BLaER1 treated with 17β-estradiol and CSF1 and Interleukin-3, amounts not matched to agents 10 nM and 100 nM (cell line): ENCODE data around the gene CIPC.

ENCODE experiments used
- H3K27ac ChIP-seq, 11 experiments: shearing (Covaris generic); formaldehyde crosslinking; 2 replicates each; pipeline ENCODE4 v1.8.1; 2022
- H3K27me3 ChIP-seq, 11 experiments: shearing (Covaris generic); formaldehyde crosslinking; 2 replicates each; pipeline ENCODE4 v1.8.1; 2022
- H3K36me3 ChIP-seq, 11 experiments: shearing (Covaris generic); formaldehyde crosslinking; 2 replicates each; pipeline ENCODE4 v1.8.1; 2022
- H3K4me1 ChIP-seq, 10 experiments: shearing (Covaris generic); formaldehyde crosslinking; 2 replicates each; pipeline ENCODE4 v1.8.1; 2022
- H3K4me2 ChIP-seq, 11 experiments: shearing (Covaris generic); formaldehyde crosslinking; 2 replicates each; pipeline ENCODE4 v1.8.1; 2022
- H3K4me3 ChIP-seq, 10 experiments: shearing (Covaris generic); formaldehyde crosslinking; 2 replicates each; pipeline ENCODE4 v1.8.1; 2022
- H3K9ac ChIP-seq, 11 experiments: shearing (Covaris generic); formaldehyde crosslinking; 2 replicates each; pipeline ENCODE4 v1.8.1; 2022
- H3K9me3 ChIP-seq, 11 experiments: shearing (Covaris generic); formaldehyde crosslinking; replicated peaks in 1 of 11; 2 replicates each; pipeline ENCODE4 v1.8.1; 2022
- H4K20me1 ChIP-seq, 11 experiments: shearing (Covaris generic); formaldehyde crosslinking; 2 replicates each; pipeline ENCODE4 v1.8.1; 2022
- Cebpa-rat ChIP-seq, 11 experiments: shearing (Covaris generic); IDR thresholded peaks; 2 replicates each; pipeline ENCODE4 v1.8.1; 2022

CIPC gene

GRCh38 chr14:77103951-77104350 lies 5.9 kb downstream of the CIPC start:
- no peak overlapping the region for H3K4me3 ChIP-seq
- H4K20me1 ChIP-seq, result peaks cover 0 to 70% (median 9%) of the 10 kb centered on the region in 11 experiments; a peak in 9 of 22 replicates
- H3K27ac ChIP-seq, result no peak overlapping the region
- no peaks in the 10 kb centered on the region for H3K27me3 ChIP-seq
- H3K36me3 ChIP-seq, result peaks cover 32 to 48% (median 37%) of the 10 kb centered on the region in 11 experiments
- H3K9ac ChIP-seq, result no peak overlapping the region
- H3K4me2 ChIP-seq, result peak overlapping the region in 1 of 11 experiments; percentile 13; a peak in 1 of 22 replicates
- H3K4me1 ChIP-seq, result peaks cover 16 to 68% (median 29%) of the 10 kb centered on the region in 10 experiments
- no peak for TF ChIP-seq Cebpa-rat (IDR thresholded peaks at IDR 0.05)
- no peaks in the 10 kb centered on the region for H3K9me3 ChIP-seq

GRCh38 chr14:77104393-77104792 lies 6.3 kb downstream of the CIPC start:
- Histone ChIP-seq H3K27ac (no peak overlapping the region), H3K4me1 (peaks cover 12 to 63% (median 24%) of the 10 kb centered on the region in 10 experiments), H3K4me2 (peak overlapping the region in 2 of 11 experiments; percentile 13 to 55; a peak in 4 of 22 replicates), H3K9me3 (no peaks in the 10 kb centered on the region), H4K20me1 (peaks cover 0 to 74% (median 9%) of the 10 kb centered on the region in 11 experiments; a peak in 10 of 22 replicates), H3K27me3 (no peaks in the 10 kb centered on the region), H3K36me3 (peaks cover 37 to 52% (median 42%) of the 10 kb centered on the region in 11 experiments), H3K4me3 (no peak overlapping the region), H3K9ac (no peak overlapping the region)
- TF ChIP-seq Cebpa-rat (IDR thresholded peaks at IDR 0.05), result no peak

GRCh38 chr14:77105145-77105939 lies 7.3 kb downstream of the CIPC start:
- Histone ChIP-seq H3K27ac (no peak overlapping the region), H3K36me3 (peaks cover 42 to 62% (median 51%) of the 10 kb centered on the region in 11 experiments), H3K4me3 (no peak overlapping the region), H4K20me1 (peaks cover 0 to 84% (median 9%) of the 10 kb centered on the region in 11 experiments; a peak in 10 of 22 replicates), H3K4me2 (peak overlapping the region in 3 of 11 experiments; percentile 43 to 68 (median 55); a peak in 7 of 22 replicates), H3K27me3 (no peaks in the 10 kb centered on the region), H3K9ac (no peak overlapping the region), H3K4me1 (peaks cover 6 to 54% (median 19%) of the 10 kb centered on the region in 10 experiments; a peak in 18 of 20 replicates), H3K9me3 (no peaks in the 10 kb centered on the region)
- no peak for TF ChIP-seq Cebpa-rat (IDR thresholded peaks at IDR 0.05)

- peaks cover 42 to 74% (median 64%) of the 10 kb centered on the region in 11 experiments for H3K36me3 ChIP-seq
- TF ChIP-seq Cebpa-rat (IDR thresholded peaks at IDR 0.05), result no peak
These were observed 8.6 kb downstream of the CIPC start for GRCh38 chr14:77106666-77107065.

GRCh38 chr14:77107228-77107627 lies 9.2 kb downstream of the CIPC start:
- peaks cover 42 to 79% (median 70%) of the 10 kb centered on the region in 11 experiments for H3K36me3 ChIP-seq
- TF ChIP-seq Cebpa-rat (IDR thresholded peaks at IDR 0.05), result no peak

More at GRCh38 chr14:77106666-77107065, 8.6 kb downstream of the CIPC start:
- Histone ChIP-seq H3K4me2 (peak overlapping the region in 2 of 11 experiments; percentile 55 to 68; a peak in 2 of 22 replicates), H4K20me1 (peaks cover 0 to 96% (median 9%) of the 10 kb centered on the region in 11 experiments; a peak in 10 of 22 replicates), H3K4me1 (peaks cover 0 to 40% (median 6%) of the 10 kb centered on the region in 10 experiments; a peak in 14 of 20 replicates), H3K27ac (no peak overlapping the region), H3K9me3 (no peaks in the 10 kb centered on the region), H3K9ac (no peak overlapping the region), H3K27me3 (no peaks in the 10 kb centered on the region), H3K4me3 (no peak overlapping the region)

GRCh38 chr14:77108753-77109152 lies 10.7 kb downstream of the CIPC start:
- H3K4me2 ChIP-seq, result no peak overlapping the region
- H3K36me3 ChIP-seq, result peaks cover 52 to 95% (median 85%) of the 10 kb centered on the region in 11 experiments
- no peaks in the 10 kb centered on the region for H3K27me3 ChIP-seq
- H3K4me3 ChIP-seq, result no peak overlapping the region
- H3K9me3 ChIP-seq, result no peaks in the 10 kb centered on the region
- H3K9ac ChIP-seq, result no peak overlapping the region
- TF ChIP-seq Cebpa-rat (IDR thresholded peaks at IDR 0.05), result no peak
- peaks cover 0 to 85% (median 6%) of the 10 kb centered on the region in 11 experiments; a peak in 9 of 22 replicates for H4K20me1 ChIP-seq
- H3K27ac ChIP-seq, result no peak overlapping the region
- H3K4me1 ChIP-seq, result peaks cover 0 to 31% (median 2%) of the 10 kb centered on the region in 10 experiments; a peak in 8 of 20 replicates

More at GRCh38 chr14:77107228-77107627, 9.2 kb downstream of the CIPC start:
- Histone ChIP-seq H3K9me3 (no peaks in the 10 kb centered on the region), H3K4me2 (no peak overlapping the region), H4K20me1 (peaks cover 0 to 98% (median 9%) of the 10 kb centered on the region in 11 experiments; a peak in 9 of 22 replicates), H3K27me3 (no peaks in the 10 kb centered on the region), H3K27ac (no peak overlapping the region), H3K4me3 (no peak overlapping the region), H3K9ac (no peak overlapping the region), H3K4me1 (peaks cover 0 to 35% (median 3%) of the 10 kb centered on the region in 10 experiments; a peak in 13 of 20 replicates)

GRCh38 chr14:77109656-77110055 lies 11.6 kb downstream of the CIPC start:
- Histone ChIP-seq H3K27me3 (no peaks in the 10 kb centered on the region), H4K20me1 (peaks cover 0 to 76% (median 4%) of the 10 kb centered on the region in 11 experiments; a peak in 9 of 22 replicates), H3K27ac (no peak overlapping the region), H3K4me3 (no peak overlapping the region), H3K4me1 (peaks cover 0 to 23% (median 2%) of the 10 kb centered on the region in 10 experiments; a peak in 8 of 20 replicates), H3K9me3 (no peaks in the 10 kb centered on the region), H3K36me3 (peaks cover 61 to 96% (median 90%) of the 10 kb centered on the region in 11 experiments), H3K9ac (no peak overlapping the region), H3K4me2 (no peak overlapping the region)
- TF ChIP-seq Cebpa-rat (IDR thresholded peaks at IDR 0.05), result no peak

GRCh38 chr14:77110286-77110685 lies 12.2 kb downstream of the CIPC start:
- Histone ChIP-seq H3K9me3 (no peaks in the 10 kb centered on the region), H3K36me3 (peaks cover 65 to 100% (median 96%) of the 10 kb centered on the region in 11 experiments), H3K4me3 (no peak overlapping the region), H3K9ac (no peak overlapping the region), H3K4me2 (no peak overlapping the region), H3K27ac (no peak overlapping the region), H4K20me1 (peaks cover 0 to 69% (median 4%) of the 10 kb centered on the region in 11 experiments; a peak in 9 of 22 replicates), H3K4me1 (peaks cover 0 to 16% (median 2%) of the 10 kb centered on the region in 10 experiments; a peak in 8 of 20 replicates), H3K27me3 (no peaks in the 10 kb centered on the region)
- no peak for TF ChIP-seq Cebpa-rat (IDR thresholded peaks at IDR 0.05)

GRCh38 chr14:77111021-77111420 lies 13.0 kb downstream of the CIPC start:
- Histone ChIP-seq H4K20me1 (peaks cover 0 to 62% (median 4%) of the 10 kb centered on the region in 11 experiments; a peak in 8 of 22 replicates), H3K9ac (no peak overlapping the region), H3K4me3 (no peak overlapping the region), H3K9me3 (no peaks in the 10 kb centered on the region), H3K4me2 (no peak overlapping the region), H3K27me3 (no peaks in the 10 kb centered on the region), H3K27ac (no peak overlapping the region), H3K36me3 (peaks cover 58 to 100% (median 92%) of the 10 kb centered on the region in 11 experiments), H3K4me1 (peaks cover 0 to 9% (median 0%) of the 10 kb centered on the region in 10 experiments; a peak in 6 of 20 replicates)
- TF ChIP-seq Cebpa-rat (IDR thresholded peaks at IDR 0.05), result no peak
